ENCODE measurements around the gene AGBL4.

GRCh38 chr1:50048791-50049190 lies 25.0 kb upstream of the AGBL4 start:
- TF ChIP-seq POLR2AphosphoS5 (IDR thresholded peaks at IDR 0.05; ENCODE audit: low read depth, low read length), result no peak
- TF ChIP-seq ZFX (IDR thresholded peaks at IDR 0.05), result no peak
- TF ChIP-seq, protein P1, sequence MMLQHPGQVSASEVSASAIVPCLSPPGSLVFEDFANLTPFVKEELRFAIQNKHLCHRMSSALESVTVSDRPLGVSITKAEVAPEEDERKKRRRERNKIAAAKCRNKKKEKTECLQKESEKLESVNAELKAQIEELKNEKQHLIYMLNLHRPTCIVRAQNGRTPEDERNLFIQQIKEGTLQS (IDR thresholded peaks at IDR 0.05), result no peak
- no peak for TF ChIP-seq JUND (IDR thresholded peaks at IDR 0.05)
- no peak for TF ChIP-seq EZH2 (IDR thresholded peaks at IDR 0.05)
- no peak for TF ChIP-seq YY1 (IDR thresholded peaks at IDR 0.05; ENCODE audit: extremely low read depth, insufficient replicate concordance, low read depth, low read length)
- no peak for TF ChIP-seq POLR2A (IDR thresholded peaks at IDR 0.05; ENCODE audit: borderline replicate concordance, extremely low read depth, insufficient read depth, insufficient read length)
- TF ChIP-seq CTCF (IDR thresholded peaks at IDR 0.05 in 2 of 3, conservative IDR thresholded peaks at IDR 0.05 in 1 of 3; ENCODE audit: borderline replicate concordance in 1 of 3, insufficient read depth in 1 of 3, low read depth in 2 of 3, low read length in 2 of 3), result no peak
- no peak for TF ChIP-seq SIN3A (IDR thresholded peaks at IDR 0.05; ENCODE audit: low read depth)

Data from HCT116 (cell line).